OCI-LY1 (cell line): ENCODE data around the gene ZBTB32.

ENCODE experiments used
- EZH2 ChIP-seq: fragments of 200-600 bp; sonication (generic), shearing (Covaris generic); IDR thresholded peaks from 2 replicates; pipeline ENCODE4 v1.8.0; 2017; ENCODE audit warnings: borderline replicate concordance, mixed run types, mild to moderate bottlenecking, antibody characterized with exemption, low read length, moderate library complexity, mixed read lengths
- TF ChIP-seq, protein P1 (sequence below): fragments of 200-600 bp; sonication (generic), shearing (Covaris generic); IDR thresholded peaks from 2 replicates; pipeline ENCODE4 v1.5.1; 2017; ENCODE audit warnings: mild to moderate bottlenecking, antibody characterized with exemption, low read length, moderate library complexity, mixed read lengths

DNA sequence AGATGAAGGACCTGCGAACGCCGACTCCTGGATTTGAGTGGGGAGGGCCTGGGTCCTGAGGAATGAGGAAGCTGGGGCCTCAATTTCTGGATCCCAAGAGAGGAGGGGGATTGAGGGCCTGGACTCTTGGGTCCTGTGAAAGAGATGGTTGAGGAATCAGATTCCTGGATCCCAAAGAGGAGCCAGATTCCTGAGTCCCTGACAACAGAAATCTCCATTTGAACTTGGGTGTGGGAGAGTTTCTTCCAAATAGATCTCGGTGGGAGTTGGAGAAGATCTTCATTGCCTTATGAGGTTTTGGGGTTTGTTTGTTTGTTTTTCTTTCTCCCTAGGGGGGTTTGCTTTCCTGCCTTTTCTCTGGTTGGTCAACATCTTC lies 41.7 kb downstream of the ZBTB32 start:
- TF ChIP-seq, protein P1, sequence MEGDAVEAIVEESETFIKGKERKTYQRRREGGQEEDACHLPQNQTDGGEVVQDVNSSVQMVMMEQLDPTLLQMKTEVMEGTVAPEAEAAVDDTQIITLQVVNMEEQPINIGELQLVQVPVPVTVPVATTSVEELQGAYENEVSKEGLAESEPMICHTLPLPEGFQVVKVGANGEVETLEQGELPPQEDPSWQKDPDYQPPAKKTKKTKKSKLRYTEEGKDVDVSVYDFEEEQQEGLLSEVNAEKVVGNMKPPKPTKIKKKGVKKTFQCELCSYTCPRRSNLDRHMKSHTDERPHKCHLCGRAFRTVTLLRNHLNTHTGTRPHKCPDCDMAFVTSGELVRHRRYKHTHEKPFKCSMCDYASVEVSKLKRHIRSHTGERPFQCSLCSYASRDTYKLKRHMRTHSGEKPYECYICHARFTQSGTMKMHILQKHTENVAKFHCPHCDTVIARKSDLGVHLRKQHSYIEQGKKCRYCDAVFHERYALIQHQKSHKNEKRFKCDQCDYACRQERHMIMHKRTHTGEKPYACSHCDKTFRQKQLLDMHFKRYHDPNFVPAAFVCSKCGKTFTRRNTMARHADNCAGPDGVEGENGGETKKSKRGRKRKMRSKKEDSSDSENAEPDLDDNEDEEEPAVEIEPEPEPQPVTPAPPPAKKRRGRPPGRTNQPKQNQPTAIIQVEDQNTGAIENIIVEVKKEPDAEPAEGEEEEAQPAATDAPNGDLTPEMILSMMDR = no peak
- TF ChIP-seq EZH2 = no peak
